H9 (cell line): ENCODE measurements around the gene RIGI. TPM values are rescaled to one million over a fixed set of nuclear protein-coding genes. Genes with fewer than 3 reads are reported as not detected.

Source experiments
- DNase-seq: peaks from one replicate; pipeline ENCODE4 v3.0.0-alpha.2; 2017
- H2AFZ ChIP-seq: one replicate; pipeline ENCODE4 v1.6.1; 2013; ENCODE audit warnings: mild to moderate bottlenecking, low read length, control low read depth, moderate library complexity
- H2AK5ac ChIP-seq: 2 replicates; pipeline ENCODE4 v1.6.1; 2013; ENCODE audit warnings: low read length, control low read depth, mixed read lengths; ENCODE audit not compliant: insufficient read length
- H2BK120ac ChIP-seq: one replicate; pipeline ENCODE4 v1.6.1; 2013; ENCODE audit warnings: low read depth, mild to moderate bottlenecking, low read length, control low read depth, inconsistent platforms; ENCODE audit not compliant: poor library complexity, severe bottlenecking
- H2BK12ac ChIP-seq: 2 replicates; pipeline ENCODE4 v1.6.1; 2013; ENCODE audit warnings: low read length, control low read depth, mixed read lengths, low read depth; ENCODE audit not compliant: insufficient read length
- H2BK15ac ChIP-seq: 2 replicates; pipeline ENCODE4 v1.6.1; 2013; ENCODE audit warnings: low read depth, low read length, control low read depth
- H2BK20ac ChIP-seq: one replicate; pipeline ENCODE4 v1.6.1; 2013; ENCODE audit warnings: low read depth, mild to moderate bottlenecking, low read length, control low read depth, inconsistent platforms; ENCODE audit not compliant: poor library complexity, severe bottlenecking
- H2BK5ac ChIP-seq: 2 replicates; pipeline ENCODE4 v1.6.1; 2013; ENCODE audit warnings: low read length, control low read depth, mixed read lengths; ENCODE audit not compliant: insufficient read length
- H3K14ac ChIP-seq: 2 replicates; pipeline ENCODE4 v1.6.1; 2013; ENCODE audit warnings: low read length, control low read depth; ENCODE audit not compliant: insufficient read depth
- H3K18ac ChIP-seq: 2 replicates; pipeline ENCODE4 v1.6.1; 2013; ENCODE audit warnings: low read depth, mild to moderate bottlenecking, mixed read lengths, low read length, control low read depth; ENCODE audit not compliant: insufficient read length
- H3K23ac ChIP-seq: 2 replicates; pipeline ENCODE4 v1.6.1; 2013; ENCODE audit warnings: low read length, control low read depth, mixed read lengths, low read depth; ENCODE audit not compliant: insufficient read length
- H3K23me2 ChIP-seq: 2 replicates; pipeline ENCODE4 v1.6.1; 2013; ENCODE audit warnings: low read depth, mild to moderate bottlenecking, mixed read lengths, low read length, control low read depth; ENCODE audit not compliant: insufficient read length, poor library complexity, severe bottlenecking
- H3K27ac ChIP-seq: 2 replicates; pipeline ENCODE4 v1.5.1; 2013; ENCODE audit warnings: low read length, control low read depth, mixed read lengths, low read depth; ENCODE audit not compliant: insufficient read length
- H3K27me3 ChIP-seq: 2 replicates; pipeline ENCODE4 v1.6.1; 2013; ENCODE audit warnings: low read length, control low read depth, inconsistent platforms; ENCODE audit not compliant: insufficient read depth
- H3K4ac ChIP-seq: 2 replicates; pipeline ENCODE4 v1.6.1; 2013; ENCODE audit warnings: low read depth, mild to moderate bottlenecking, control low read depth, inconsistent platforms, low read length, moderate library complexity
- H3K4me1 ChIP-seq: 2 replicates; pipeline ENCODE4 v1.6.1; 2013; ENCODE audit warnings: low read length, control low read depth, inconsistent platforms; ENCODE audit not compliant: insufficient read depth
- H3K4me2 ChIP-seq: 2 replicates; pipeline ENCODE4 v1.6.1; 2013; ENCODE audit warnings: low read length, control low read depth, mixed read lengths; ENCODE audit not compliant: insufficient read length, insufficient read depth
- H3K56ac ChIP-seq: 2 replicates; pipeline ENCODE4 v1.6.1; 2013; ENCODE audit warnings: low read depth, mild to moderate bottlenecking, mixed read lengths, low read length, control low read depth; ENCODE audit not compliant: insufficient read length
- H3K79me1 ChIP-seq: 2 replicates; pipeline ENCODE4 v1.6.1; 2013; ENCODE audit warnings: low read depth, mild to moderate bottlenecking, moderate library complexity, low read length, control low read depth, inconsistent platforms; ENCODE audit not compliant: insufficient read depth, poor library complexity, severe bottlenecking
- H3K79me2 ChIP-seq: 2 replicates; pipeline ENCODE4 v1.6.1; 2013; ENCODE audit warnings: low read length, control low read depth, inconsistent platforms; ENCODE audit not compliant: insufficient read depth
- H3K9ac ChIP-seq: 2 replicates; pipeline ENCODE4 v1.6.1; 2013; ENCODE audit warnings: low read length, control low read depth, mixed read lengths; ENCODE audit not compliant: insufficient read length; ENCODE audit errors: extremely low read depth
- H3K9me3 ChIP-seq: one replicate; pipeline ENCODE4 v1.6.1; 2013; ENCODE audit warnings: low read depth, low read length, inconsistent platforms; ENCODE audit not compliant: control insufficient read depth
- H3T11ph ChIP-seq: one replicate; pipeline ENCODE4 v1.6.1; 2013; ENCODE audit warnings: mild to moderate bottlenecking, low read length, control low read depth, inconsistent platforms
- H4K20me1 ChIP-seq: one replicate; pipeline ENCODE4 v1.6.1; 2013; ENCODE audit not compliant: control insufficient read depth, insufficient read length, insufficient read depth
- H4K5ac ChIP-seq: 2 replicates; pipeline ENCODE4 v1.6.1; 2013; ENCODE audit warnings: low read depth, mild to moderate bottlenecking, mixed read lengths, low read length, control low read depth; ENCODE audit not compliant: insufficient read length
- H4K8ac ChIP-seq: replicated peaks from 2 replicates; pipeline ENCODE4 v1.6.1; 2013; ENCODE audit warnings: low read length, control low read depth, mixed read lengths, low read depth; ENCODE audit not compliant: insufficient read length
- H4K91ac ChIP-seq: 2 replicates; pipeline ENCODE4 v1.6.1; 2013; ENCODE audit warnings: low read depth, mild to moderate bottlenecking, moderate library complexity, mixed read lengths, low read length, control low read depth; ENCODE audit not compliant: insufficient read length
- H3K27ac Mint-ChIP-seq, 3 experiments: 2 replicates in 2 of 3; 3 replicates in 1 of 3; pipeline ENCODE4 v1.8.0; 2020 to 2021; ENCODE audit warnings: mixed read lengths in 3 of 3, mild to moderate bottlenecking in 1 of 3, moderate library complexity in 1 of 3
- H3K27me3 Mint-ChIP-seq: 2 replicates; pipeline ENCODE4 v1.8.0; 2021; ENCODE audit warnings: low read depth, mild to moderate bottlenecking, moderate library complexity, mixed read lengths
- H3K36me3 Mint-ChIP-seq, 3 experiments: 2 replicates in 2 of 3; 3 replicates in 1 of 3; pipeline ENCODE4 v1.8.0; 2020 to 2021; ENCODE audit warnings: low read depth in 3 of 3, mixed read lengths in 3 of 3; ENCODE audit not compliant: insufficient read depth in 1 of 3
- H3K4me1 Mint-ChIP-seq, 2 experiments: 2 replicates each; pipeline ENCODE4 v1.8.0; 2020; ENCODE audit warnings: mixed read lengths in 2 of 2
- H3K4me3 Mint-ChIP-seq, 2 experiments: 2 replicates in 1 of 2; 3 replicates in 1 of 2; pipeline ENCODE4 v1.8.0; 2020 to 2021; ENCODE audit warnings: mild to moderate bottlenecking in 2 of 2, mixed read lengths in 2 of 2, moderate library complexity in 1 of 2
- H3K9me3 Mint-ChIP-seq, 2 experiments: 2 replicates in 1 of 2; 3 replicates in 1 of 2; pipeline ENCODE4 v1.8.0; 2020; ENCODE audit warnings: mild to moderate bottlenecking in 2 of 2, mixed read lengths in 2 of 2, moderate library complexity in 1 of 2
- total RNA-seq: library from RNA; stranded (reverse); gene quantifications from 2 replicates; pipeline ENCODE4 v1.2.1, GENCODE V29; 2021
- TF ChIP-seq, protein P1 (sequence below): fragments of 200-600 bp; sonication (generic); conservative IDR thresholded peaks from 3 replicates; pipeline ENCODE4 v1.8.0; 2021; ENCODE audit warnings: antibody characterized with exemption, mild to moderate bottlenecking

Gene RIGI
- total RNA-seq, 1 experiment from 2014 or later = 4.1 TPM

GRCh38 chr9:32554591-32554990, 28.6 kb upstream of the RIGI start:
- Histone ChIP-seq H2BK5ac (no peak overlapping the region), H3K23me2 (no peaks in the 10 kb centered on the region), H2BK15ac (no peak overlapping the region), H3K56ac (no peak overlapping the region), H3K4me1 (no peaks in the 10 kb centered on the region), H4K20me1 (no peaks in the 10 kb centered on the region), H3K4ac (no peak overlapping the region), H3K79me2 (peaks cover 9% of the 10 kb centered on the region; the same call in 1 of the 2 replicates), H3K9ac (no peak overlapping the region), H4K8ac (no peak overlapping the region), H3T11ph (no peak overlapping the region), H3K14ac (no peak overlapping the region), H3K4me2 (no peak overlapping the region), H2AK5ac (no peak overlapping the region), H2AFZ (no peak overlapping the region), H3K27me3 (no peaks in the 10 kb centered on the region), H4K5ac (no peak overlapping the region), H2BK120ac (no peak overlapping the region), H3K9me3 (no peaks in the 10 kb centered on the region), H2BK20ac (no peak overlapping the region), H3K27ac (no peak overlapping the region), H2BK12ac (no peak overlapping the region), H3K18ac (no peak overlapping the region), H3K23ac (no peak overlapping the region), H3K79me1 (no peaks in the 10 kb centered on the region), H4K91ac (no peak overlapping the region)
- no peaks in the 10 kb centered on the region; a peak in 1 of 5 replicates for H3K9me3 Mint-ChIP-seq
- H3K4me1 Mint-ChIP-seq = peaks cover 8% of the 10 kb centered on the region in 2 experiments
- peaks cover 2 to 10% (median 5%) of the 10 kb centered on the region in 3 experiments; a peak in 2 of 7 replicates for H3K36me3 Mint-ChIP-seq
- no peak overlapping the region for H3K27ac Mint-ChIP-seq
- no peaks in the 10 kb centered on the region; the same call in 1 of the 2 replicates for H3K27me3 Mint-ChIP-seq
- no peak for DNase-seq
- TF ChIP-seq, protein P1, sequence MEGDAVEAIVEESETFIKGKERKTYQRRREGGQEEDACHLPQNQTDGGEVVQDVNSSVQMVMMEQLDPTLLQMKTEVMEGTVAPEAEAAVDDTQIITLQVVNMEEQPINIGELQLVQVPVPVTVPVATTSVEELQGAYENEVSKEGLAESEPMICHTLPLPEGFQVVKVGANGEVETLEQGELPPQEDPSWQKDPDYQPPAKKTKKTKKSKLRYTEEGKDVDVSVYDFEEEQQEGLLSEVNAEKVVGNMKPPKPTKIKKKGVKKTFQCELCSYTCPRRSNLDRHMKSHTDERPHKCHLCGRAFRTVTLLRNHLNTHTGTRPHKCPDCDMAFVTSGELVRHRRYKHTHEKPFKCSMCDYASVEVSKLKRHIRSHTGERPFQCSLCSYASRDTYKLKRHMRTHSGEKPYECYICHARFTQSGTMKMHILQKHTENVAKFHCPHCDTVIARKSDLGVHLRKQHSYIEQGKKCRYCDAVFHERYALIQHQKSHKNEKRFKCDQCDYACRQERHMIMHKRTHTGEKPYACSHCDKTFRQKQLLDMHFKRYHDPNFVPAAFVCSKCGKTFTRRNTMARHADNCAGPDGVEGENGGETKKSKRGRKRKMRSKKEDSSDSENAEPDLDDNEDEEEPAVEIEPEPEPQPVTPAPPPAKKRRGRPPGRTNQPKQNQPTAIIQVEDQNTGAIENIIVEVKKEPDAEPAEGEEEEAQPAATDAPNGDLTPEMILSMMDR = no peak
- H3K4me3 Mint-ChIP-seq = no peak overlapping the region
